Breast epithelium (tissue), 4 donors: ENCODE measurements around the gene DSCAML1. TPM values are rescaled to one million over a fixed set of nuclear protein-coding genes. Genes with fewer than 3 reads are reported as not detected.

Experiments used
- DNase-seq, 2 donors: peaks; one replicate each; pipeline ENCODE4 v3.0.0-alpha.2; 2019; ENCODE audit warnings: low spot score in 2 of 2
- H3K27ac ChIP-seq, 2 donors: fragments of 200-600 bp; sonication (generic) in 1 of 2; one replicate each; pipeline ENCODE4 v1.5.1; 2016 to 2019; ENCODE audit warnings: mild to moderate bottlenecking in 1 of 2
- H3K27me3 ChIP-seq, 2 donors: fragments of 200-600 bp; sonication (generic) in 1 of 2; one replicate each; pipeline versions ENCODE4 v1.5.1 to v1.6.0; 2017 to 2019; ENCODE audit warnings: control low read depth in 1 of 2, mild to moderate bottlenecking in 1 of 2
- H3K36me3 ChIP-seq: fragments of 200-600 bp; one replicate; pipeline ENCODE4 v1.5.1; 2019
- H3K4me1 ChIP-seq, 2 donors: fragments of 200-600 bp; sonication (generic); one replicate each; pipeline ENCODE4 v1.5.1; 2016 to 2019; ENCODE audit warnings: control low read depth in 1 of 2
- H3K4me3 ChIP-seq, 3 donors: fragments of 200-600 bp; sonication (generic); 1 replicate in 2 of 3; 2 replicates in 1 of 3; pipeline ENCODE4 v1.5.1; 2016 to 2019; ENCODE audit warnings: mild to moderate bottlenecking in 3 of 3, moderate library complexity in 2 of 3
- H3K9me3 ChIP-seq, 2 donors: fragments of 200-600 bp; sonication (generic) in 1 of 2; one replicate each; pipeline ENCODE4 v1.5.1; 2016 to 2019; ENCODE audit warnings: control low read depth in 1 of 2
- CTCF ChIP-seq, 3 donors: fragments of 450-650 bp; IDR thresholded peaks; one replicate each; pipeline ENCODE4 v1.5.1; 2016 to 2017; ENCODE audit warnings: antibody characterized with exemption in 3 of 3, mild to moderate bottlenecking in 3 of 3, moderate library complexity in 3 of 3
- POLR2A ChIP-seq: fragments of 450-650 bp; IDR thresholded peaks from one replicate; pipeline ENCODE4 v1.6.1; 2016; ENCODE audit warnings: antibody characterized with exemption, mild to moderate bottlenecking, moderate library complexity
- POLR2AphosphoS5 ChIP-seq, 3 donors: sonication (generic); formaldehyde crosslinking; IDR thresholded peaks; one replicate each; pipeline ENCODE4 v1.6.1; 2017; ENCODE audit warnings: antibody characterized with exemption in 3 of 3
- intact Hi-C: fragments of 100-400 bp; cut with DNase I; formaldehyde crosslinking; loops from one replicate; pipeline ENCODE4 v1.15.1; 2023; ENCODE audit warnings: low total_unique reads
- total RNA-seq, 3 donors: library from RNA; depleted of rRNA; stranded (reverse); fragments of >200 nt; gene quantifications; one replicate each; pipeline ENCODE4 v1.1.0, GENCODE V29; 2016

Gene DSCAML1
- total RNA-seq, 3 donors from 2014 or later, result 0.33 to 1.8 (median 0.64) TPM

DNA sequence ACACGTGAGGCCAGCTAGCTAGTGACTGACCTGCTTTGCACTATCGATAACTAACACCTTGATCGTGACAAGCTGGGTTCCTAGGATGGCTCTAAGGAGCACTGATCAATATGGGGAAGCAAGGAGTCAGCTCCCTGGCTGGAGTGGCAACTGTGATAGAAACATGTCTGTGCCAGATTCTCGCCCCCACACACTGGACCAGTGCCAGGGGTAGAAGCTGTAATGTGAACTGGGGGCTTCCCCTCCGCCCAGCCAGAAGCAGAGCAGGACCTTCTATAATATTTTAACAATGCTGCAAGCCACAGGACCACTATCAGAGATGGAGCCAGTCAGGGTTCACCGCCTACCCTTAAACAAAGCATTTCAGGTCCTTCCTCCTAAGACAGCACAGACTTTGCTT, 96.5 kb downstream of the DSCAML1 start:
- intact Hi-C loops, result no loop called here
- Histone ChIP-seq H3K9me3 (no peaks in the 10 kb centered on the region), H3K4me3 (no peak overlapping the region), H3K27ac (no peak overlapping the region), H3K27me3 (no peaks in the 10 kb centered on the region), H3K4me1 (no peaks in the 10 kb centered on the region), H3K36me3 (no peaks in the 10 kb centered on the region)
- no peak for DNase-seq
- TF ChIP-seq CTCF (IDR thresholded peaks at IDR 0.05) (no peak), POLR2A (no peak), POLR2AphosphoS5 (IDR thresholded peaks at IDR 0.05) (no peak)

DNA sequence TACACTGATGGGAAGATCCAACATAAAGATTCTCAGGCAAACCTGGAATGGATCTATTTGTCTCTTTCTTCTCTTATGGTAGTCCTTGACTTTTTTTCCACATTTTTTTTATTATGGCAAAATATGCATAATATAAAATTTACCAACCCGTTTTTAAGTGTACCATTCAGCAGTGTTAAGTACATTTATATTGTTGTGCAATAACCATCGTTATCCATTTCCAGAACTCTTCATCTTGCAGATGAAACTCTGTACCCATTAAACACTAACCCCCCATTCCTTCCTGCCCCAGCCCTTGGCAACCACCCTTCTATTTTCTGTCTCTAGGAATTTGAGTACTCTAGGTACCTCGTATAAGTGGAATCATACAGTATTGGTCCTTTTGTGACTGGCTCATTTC, 99.7 kb downstream of the DSCAML1 start:
- no peaks in the 10 kb centered on the region for H3K27me3 ChIP-seq
- intact Hi-C loops, result no loop called here
- no peaks in the 10 kb centered on the region for H3K9me3 ChIP-seq
- no peak for TF ChIP-seq CTCF (IDR thresholded peaks at IDR 0.05)
- no peak for TF ChIP-seq POLR2A
- no peak for TF ChIP-seq POLR2AphosphoS5 (IDR thresholded peaks at IDR 0.05)
- H3K4me1 ChIP-seq, result no peaks in the 10 kb centered on the region
- no peak overlapping the region for H3K27ac ChIP-seq
- H3K4me3 ChIP-seq, result no peak overlapping the region
- no peaks in the 10 kb centered on the region for H3K36me3 ChIP-seq
- DNase-seq, result no peak

GRCh38 chr11:117696540-117696939, 100.5 kb downstream of the DSCAML1 start:
- intact Hi-C loops, result no loop called here
- no peaks in the 10 kb centered on the region for H3K36me3 ChIP-seq
- H3K4me1 ChIP-seq, result no peaks in the 10 kb centered on the region
- no peaks in the 10 kb centered on the region for H3K27me3 ChIP-seq
- no peak overlapping the region for H3K27ac ChIP-seq
- no peak for DNase-seq
- TF ChIP-seq POLR2AphosphoS5 (IDR thresholded peaks at IDR 0.05) (no peak), CTCF (IDR thresholded peaks at IDR 0.05) (no peak), POLR2A (no peak)
- H3K9me3 ChIP-seq, result no peaks in the 10 kb centered on the region
- no peak overlapping the region for H3K4me3 ChIP-seq

DNA sequence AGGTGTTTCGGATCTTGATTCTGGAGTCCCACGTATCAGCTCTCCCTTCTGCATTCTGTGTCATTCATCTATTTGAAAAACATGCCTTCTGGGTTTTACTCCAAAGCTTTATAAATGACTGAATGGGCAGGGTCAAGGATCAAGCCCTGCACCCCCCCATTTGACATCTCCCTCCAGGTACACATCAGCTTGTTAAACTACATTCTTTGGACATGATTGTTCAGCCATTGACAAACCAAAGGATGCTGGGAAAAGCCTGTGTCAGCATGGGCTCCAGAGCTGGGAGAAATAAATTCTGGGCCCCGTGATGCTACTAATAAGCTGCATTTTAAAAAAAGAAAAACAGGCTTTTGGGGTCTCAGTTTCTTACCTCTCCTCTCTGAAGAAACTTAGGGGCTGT, 103.7 kb downstream of the DSCAML1 start:
- intact Hi-C loops, result loop anchor here (2.0 kb wide), 1 partner anchor 43 kb away; no protein-coding TSS in a partner anchor
- no peak for DNase-seq
- TF ChIP-seq POLR2AphosphoS5 (IDR thresholded peaks at IDR 0.05) (no peak), POLR2A (no peak), CTCF (IDR thresholded peaks at IDR 0.05) (no peak)

DNA sequence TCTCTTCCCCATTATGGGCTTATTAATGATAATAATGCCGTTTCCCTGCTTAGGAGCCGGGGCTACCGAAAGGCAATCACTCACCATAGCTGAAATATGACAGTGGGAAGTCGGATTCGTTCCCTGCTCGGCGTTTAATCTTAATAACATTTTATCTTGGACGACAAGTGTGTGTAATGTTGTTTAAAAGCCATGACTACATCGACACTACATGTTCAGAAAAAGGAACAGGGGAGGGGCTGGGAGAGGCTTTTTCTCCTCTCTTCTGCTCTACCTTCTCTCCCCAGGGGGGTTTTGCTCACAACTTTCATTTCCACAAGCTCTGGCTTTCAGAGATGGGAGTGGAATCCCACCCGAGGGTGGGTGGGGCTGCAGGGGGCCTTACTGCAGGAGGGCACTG, 105.5 kb downstream of the DSCAML1 start:
- Histone ChIP-seq H3K36me3 (no peaks in the 10 kb centered on the region), H3K27me3 (no peaks in the 10 kb centered on the region), H3K4me3 (no peak overlapping the region), H3K4me1 (no peaks in the 10 kb centered on the region), H3K27ac (no peak overlapping the region), H3K9me3 (no peaks in the 10 kb centered on the region)
- DNase-seq, result no peak
- TF ChIP-seq CTCF (IDR thresholded peaks at IDR 0.05) (no peak), POLR2A (no peak), POLR2AphosphoS5 (IDR thresholded peaks at IDR 0.05) (no peak)
- intact Hi-C loops, result no loop called here

More for the DNA sequence above, 103.7 kb downstream of the DSCAML1 start:
- no peak overlapping the region for H3K27ac ChIP-seq
- no peaks in the 10 kb centered on the region for H3K27me3 ChIP-seq
- no peak overlapping the region for H3K4me3 ChIP-seq
- no peaks in the 10 kb centered on the region for H3K36me3 ChIP-seq
- no peaks in the 10 kb centered on the region for H3K9me3 ChIP-seq
- H3K4me1 ChIP-seq, result no peaks in the 10 kb centered on the region
